Glomerular visceral epithelial cell (primary cell): Measurements from ENCODE around the gene PRDX3.
"Not testable (repeated sequence)": the region's sequence is repeated elsewhere in the genome, so short reads cannot be mapped to it uniquely, and the experiment has no call there.

Source experiments
- DNase-seq: peaks from one replicate; pipeline ENCODE4 v3.0.0-alpha.2; 2016; ENCODE audit errors: extremely low spot score

The PRDX3 gene

GRCh38 chr10:119206603-119207365 is 28.2 kb upstream of the PRDX3 start:
- DNase-seq, result peak; percentile 73

GRCh38 chr10:119205894-119206602 is 27.4 kb upstream of the PRDX3 start:
- peak; percentile 32 for DNase-seq

GRCh38 chr10:119203006-119203405 is 24.4 kb upstream of the PRDX3 start:
- peak; percentile 15 for DNase-seq

GRCh38 chr10:119201233-119201632 is 22.6 kb upstream of the PRDX3 start:
- DNase-seq, result no peak

GRCh38 chr10:119199231-119199992 is 20.8 kb upstream of the PRDX3 start:
- peak; percentile 62 for DNase-seq

- DNase-seq, result no peak
These were observed 19.8 kb upstream of the PRDX3 start for GRCh38 chr10:119198438-119198837.

GRCh38 chr10:119197921-119198320 is 19.3 kb upstream of the PRDX3 start:
- DNase-seq, result no peak

- DNase-seq, result no peak
These were observed 13.3 kb upstream of the PRDX3 start for GRCh38 chr10:119191881-119192280.

- DNase-seq, result no peak
These were observed 12.6 kb upstream of the PRDX3 start for GRCh38 chr10:119190954-119191785.

- peak; percentile 89 for DNase-seq
These were observed 11.7 kb upstream of the PRDX3 start for GRCh38 chr10:119190353-119190752.

- peak; percentile 42 for DNase-seq
These were observed 11.2 kb upstream of the PRDX3 start for GRCh38 chr10:119189811-119190282.

GRCh38 chr10:119183664-119184412 is 5.2 kb upstream of the PRDX3 start:
- DNase-seq, result no peak

GRCh38 chr10:119180850-119181400 is 2.3 kb upstream of the PRDX3 start:
- not testable (repeated sequence) for DNase-seq

- no peak for DNase-seq
These were observed 772 bp downstream of the PRDX3 start for GRCh38 chr10:119177708-119178371.

GRCh38 chr10:119176166-119176565 is 2.4 kb downstream of the PRDX3 start:
- DNase-seq, result no peak

- DNase-seq, result no peak
These were observed 4.5 kb downstream of the PRDX3 start for GRCh38 chr10:119174109-119174508.

- no peak for DNase-seq
These were observed 11.6 kb downstream of the PRDX3 start for GRCh38 chr10:119167041-119167440.

- DNase-seq, result no peak
These were observed 12.0 kb downstream of the PRDX3 start for GRCh38 chr10:119166564-119166963.

- no peak for DNase-seq
These were observed 12.5 kb downstream of the PRDX3 start for GRCh38 chr10:119166118-119166500.
